Measurements from ENCODE around the gene EHMT1.
"Not testable (repeated sequence)": the region's sequence is repeated elsewhere in the genome, so short reads cannot be mapped to it uniquely, and the experiment has no call there.

EHMT1 gene

DNA sequence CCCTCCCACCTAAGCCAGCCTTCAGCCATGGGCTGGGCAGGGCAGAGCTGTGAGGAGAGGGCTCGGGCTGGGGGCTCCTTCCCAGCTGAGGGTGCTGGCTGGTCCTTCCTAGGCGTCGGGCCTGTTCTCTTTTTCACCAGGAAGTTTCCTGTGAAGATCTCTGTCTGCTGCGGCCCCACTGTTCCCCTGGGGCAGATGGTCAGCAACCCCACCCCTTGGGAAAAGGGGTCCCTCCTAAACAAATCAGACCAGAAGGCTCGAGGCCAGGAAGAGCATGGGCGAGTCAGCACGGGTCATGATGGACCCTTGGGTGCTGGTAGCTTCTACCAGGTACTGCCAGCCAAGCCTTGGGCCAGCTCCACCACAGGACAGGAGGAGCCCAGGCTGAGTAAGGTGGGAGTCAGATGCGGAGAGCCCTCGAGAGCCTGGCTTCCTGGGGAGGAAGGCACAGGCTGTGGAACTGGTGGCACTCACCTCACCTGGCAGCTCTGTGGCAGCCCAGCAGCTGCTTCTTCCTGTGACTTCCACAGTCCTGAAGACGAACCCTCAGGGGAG, 262.2 kb downstream of the EHMT1 start:
- TF ChIP-seq, protein P1, sequence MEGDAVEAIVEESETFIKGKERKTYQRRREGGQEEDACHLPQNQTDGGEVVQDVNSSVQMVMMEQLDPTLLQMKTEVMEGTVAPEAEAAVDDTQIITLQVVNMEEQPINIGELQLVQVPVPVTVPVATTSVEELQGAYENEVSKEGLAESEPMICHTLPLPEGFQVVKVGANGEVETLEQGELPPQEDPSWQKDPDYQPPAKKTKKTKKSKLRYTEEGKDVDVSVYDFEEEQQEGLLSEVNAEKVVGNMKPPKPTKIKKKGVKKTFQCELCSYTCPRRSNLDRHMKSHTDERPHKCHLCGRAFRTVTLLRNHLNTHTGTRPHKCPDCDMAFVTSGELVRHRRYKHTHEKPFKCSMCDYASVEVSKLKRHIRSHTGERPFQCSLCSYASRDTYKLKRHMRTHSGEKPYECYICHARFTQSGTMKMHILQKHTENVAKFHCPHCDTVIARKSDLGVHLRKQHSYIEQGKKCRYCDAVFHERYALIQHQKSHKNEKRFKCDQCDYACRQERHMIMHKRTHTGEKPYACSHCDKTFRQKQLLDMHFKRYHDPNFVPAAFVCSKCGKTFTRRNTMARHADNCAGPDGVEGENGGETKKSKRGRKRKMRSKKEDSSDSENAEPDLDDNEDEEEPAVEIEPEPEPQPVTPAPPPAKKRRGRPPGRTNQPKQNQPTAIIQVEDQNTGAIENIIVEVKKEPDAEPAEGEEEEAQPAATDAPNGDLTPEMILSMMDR (IDR thresholded peaks at IDR 0.05; ENCODE audit: extremely low read depth, missing control alignments): no peak
- no peak for DNase-seq (ENCODE audit: low spot score)

DNA sequence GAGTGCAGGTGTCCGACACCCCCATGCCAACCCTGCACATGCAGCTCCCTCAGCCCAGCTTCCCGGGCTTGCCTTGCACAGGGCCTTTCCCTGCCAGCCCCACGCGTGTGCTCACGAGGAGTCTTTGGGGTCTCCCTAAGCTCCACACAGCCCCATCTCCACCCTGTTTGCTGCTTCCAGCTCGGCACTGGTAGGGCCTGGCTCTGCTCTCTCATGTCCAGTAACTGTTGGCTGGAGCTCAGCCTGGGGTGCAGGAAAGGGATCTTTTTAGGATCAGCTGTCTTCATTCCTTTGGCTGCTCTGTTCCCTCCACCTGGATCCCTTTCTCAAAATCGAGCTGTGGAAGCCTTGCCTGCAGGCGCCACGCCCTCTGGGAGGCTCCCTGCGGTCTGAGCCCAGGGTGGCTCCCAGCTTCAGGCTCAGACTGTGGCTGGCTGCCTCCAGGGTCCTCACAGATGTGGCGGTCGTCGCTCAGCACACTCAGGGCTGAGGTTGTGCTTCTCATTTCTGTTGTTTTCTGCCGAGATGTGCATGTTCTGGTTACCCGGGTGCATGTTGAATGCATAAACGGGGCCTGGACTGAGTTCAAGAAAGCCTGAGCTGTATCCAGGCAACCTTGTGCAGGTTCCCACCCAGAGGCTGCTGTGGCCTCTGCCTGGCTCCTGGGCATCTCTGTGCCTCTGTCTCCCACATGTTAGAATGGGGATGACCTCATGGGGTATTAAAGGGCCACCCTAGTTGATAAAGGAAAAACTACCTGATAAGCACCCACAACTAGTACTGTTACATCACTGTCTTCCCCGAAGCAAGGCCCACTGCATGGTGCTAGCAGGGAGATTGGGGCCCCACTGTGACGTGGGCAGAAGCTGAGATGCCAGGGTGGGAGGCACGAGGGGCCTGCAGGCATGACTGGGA, 263.0 kb downstream of the EHMT1 start:
- TF ChIP-seq, protein P1 (IDR thresholded peaks at IDR 0.05; ENCODE audit: extremely low read depth, missing control alignments): no peak
- DNase-seq (ENCODE audit: low spot score): no peak

- DNase-seq (ENCODE audit: low spot score): no peak
- TF ChIP-seq, protein P1 (IDR thresholded peaks at IDR 0.05; ENCODE audit: extremely low read depth, missing control alignments): no peak
Observed at GRCh38 chr9:137882506-137882821, 263.7 kb downstream of the EHMT1 start.

DNA sequence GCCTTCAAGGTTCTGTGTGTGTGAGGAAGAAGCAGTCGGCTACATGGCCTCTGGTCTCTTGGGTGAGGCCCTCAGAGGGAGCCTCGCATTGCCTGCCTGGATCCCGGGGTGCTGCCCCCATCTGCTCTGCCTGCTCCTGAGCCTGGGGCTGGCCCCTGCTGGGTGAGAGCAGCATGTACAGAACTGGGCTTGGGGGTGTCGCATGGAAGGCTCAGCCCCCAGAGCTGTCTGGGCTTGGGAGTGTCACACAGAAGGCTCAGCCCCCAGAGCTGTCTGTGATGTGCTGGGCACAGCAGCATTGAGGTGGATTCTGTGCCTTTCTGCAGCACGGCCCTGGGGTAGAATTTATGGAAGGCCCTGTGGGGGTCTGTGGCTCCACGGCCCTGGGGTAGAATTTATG, 265.2 kb downstream of the EHMT1 start:
- DNase-seq (ENCODE audit: low spot score): not testable (repeated sequence)

DNA sequence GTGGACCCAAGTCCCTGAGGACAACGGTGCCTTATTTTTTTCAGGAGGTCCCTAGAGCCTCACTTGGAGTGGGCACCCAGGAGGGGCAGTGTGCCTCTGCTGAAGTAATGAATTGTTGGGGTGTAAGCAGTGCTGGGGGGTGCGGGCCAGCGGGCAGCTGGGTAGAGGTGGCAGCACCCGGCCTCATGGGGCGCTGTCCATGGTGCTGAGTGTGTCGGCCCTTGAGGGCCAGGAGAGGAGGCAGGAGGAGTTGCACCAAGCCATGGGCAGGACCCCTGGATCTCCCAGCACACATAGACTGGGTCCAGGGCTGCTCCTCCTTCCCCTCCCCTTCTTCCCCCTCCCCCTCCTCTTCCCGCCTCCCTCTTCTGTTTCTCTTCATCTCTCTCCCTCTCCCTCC, 265.7 kb downstream of the EHMT1 start:
- not testable (repeated sequence) for DNase-seq (ENCODE audit: low spot score)

DNA sequence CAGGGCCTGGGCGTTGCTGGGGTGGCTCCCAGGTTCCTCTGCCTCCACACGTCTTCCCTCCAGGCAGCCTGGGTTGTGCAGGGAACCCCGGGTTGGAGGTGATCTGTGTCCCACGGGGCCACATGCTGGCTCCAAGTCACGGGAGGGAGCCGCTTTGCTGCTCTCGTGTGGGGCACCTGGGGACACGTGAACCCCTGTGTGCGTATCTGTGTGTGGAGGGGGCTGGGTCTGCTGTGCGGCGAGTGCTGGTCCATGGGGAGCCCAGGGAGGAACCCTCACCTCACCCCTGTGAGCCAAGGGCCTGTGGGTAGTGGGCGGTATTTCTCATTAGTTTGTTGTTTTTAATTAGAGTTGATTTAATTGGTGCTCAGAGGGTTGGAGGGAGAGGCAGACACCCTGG, 266.3 kb downstream of the EHMT1 start:
- not testable (repeated sequence) for DNase-seq (ENCODE audit: low spot score)
